AG04450 (cell line): ENCODE results near the gene CA11. TPM values are rescaled to one million over a fixed set of nuclear protein-coding genes. Genes with fewer than 3 reads are reported as not detected.

Source experiments
- CTCF ChIA-PET: fragments of 300-600, 350-600 bp; formaldehyde crosslinking; extraction: SDS; loops from one replicate; lab custom pipeline; 2022; ENCODE audit warnings: antibody characterized with exemption, inconsistent platforms; lab: Charles Lee
- POLR2A ChIA-PET: fragments of 350-600 bp; formaldehyde crosslinking; extraction: SDS; loops from one replicate; lab custom pipeline; 2021; ENCODE audit warnings: antibody characterized with exemption, inconsistent platforms; lab: Yijun Ruan, JAX
- DNase-seq: peaks from one replicate; pipeline ENCODE4 v3.0.0-alpha.2; 2011; ENCODE audit warnings: low read depth, low spot score
- H3K27ac ChIP-seq: one replicate; pipeline ENCODE4 v1.5.1; 2012; ENCODE audit warnings: low read depth, low read length, control low read depth
- H3K27me3 ChIP-seq: one replicate; pipeline ENCODE4 v1.6.0; 2012; ENCODE audit warnings: low read length; ENCODE audit not compliant: control insufficient read depth, insufficient read depth
- H3K4me3 ChIP-seq: 2 replicates; pipeline ENCODE4 v1.5.1; 2011; ENCODE audit warnings: mild to moderate bottlenecking, low read depth, low read length, control low read depth
- H3K9me3 ChIP-seq: 2 replicates; pipeline ENCODE4 v1.5.1; 2012; ENCODE audit warnings: low read length; ENCODE audit not compliant: control insufficient read depth, insufficient read depth
- CTCF ChIP-seq: IDR thresholded peaks from 2 replicates; pipeline ENCODE4 v1.5.1; 2011; ENCODE audit warnings: low read depth, low read length, control low read depth, inconsistent platforms
- polyA plus RNA-seq: library from polyadenylated mRNA; depleted of rRNA; stranded (reverse); fragments of >200 nt; gene quantifications from 2 replicates; pipeline ENCODE4 v1.2.3, GENCODE V29; 2011

The CA11 gene
- polyA plus RNA-seq, 1 experiment = 3.7 TPM

DNA sequence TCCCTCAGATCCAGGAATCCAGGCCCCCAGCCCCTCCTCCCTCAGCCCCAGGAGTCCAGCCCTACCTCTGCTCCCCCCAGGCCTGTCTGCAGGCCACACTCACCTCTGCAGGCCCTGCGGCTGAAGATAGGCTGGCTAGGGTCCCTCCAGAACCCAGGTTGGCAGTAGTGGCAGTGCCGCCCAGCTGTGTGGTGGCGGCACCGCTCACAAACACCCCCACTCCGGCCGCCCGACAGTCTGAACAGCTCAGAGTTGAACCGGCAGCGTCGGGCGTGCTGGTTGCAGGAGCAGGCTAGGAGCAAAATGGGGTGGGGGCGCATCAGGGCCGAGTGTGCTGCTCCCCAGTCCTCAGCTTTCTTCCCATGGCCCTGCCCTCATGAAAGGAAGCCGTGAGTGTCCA is 18.5 kb upstream of the CA11 start:
- no peak overlapping the region for H3K4me3 ChIP-seq
- no peaks in the 10 kb centered on the region for H3K27me3 ChIP-seq
- TF ChIP-seq CTCF = no peak
- CTCF ChIA-PET = interaction anchor here (4.8 kb wide), 1 partner anchor 11 kb away, joined by 22 read pairs; no protein-coding TSS in a partner anchor
- no peaks in the 10 kb centered on the region for H3K9me3 ChIP-seq
- POLR2A ChIA-PET = interaction anchor here (0.6 kb wide), 1 partner anchor 56 kb away, joined by 3 read pairs; no protein-coding TSS in a partner anchor
- no peak for DNase-seq
- no peak overlapping the region for H3K27ac ChIP-seq

DNA sequence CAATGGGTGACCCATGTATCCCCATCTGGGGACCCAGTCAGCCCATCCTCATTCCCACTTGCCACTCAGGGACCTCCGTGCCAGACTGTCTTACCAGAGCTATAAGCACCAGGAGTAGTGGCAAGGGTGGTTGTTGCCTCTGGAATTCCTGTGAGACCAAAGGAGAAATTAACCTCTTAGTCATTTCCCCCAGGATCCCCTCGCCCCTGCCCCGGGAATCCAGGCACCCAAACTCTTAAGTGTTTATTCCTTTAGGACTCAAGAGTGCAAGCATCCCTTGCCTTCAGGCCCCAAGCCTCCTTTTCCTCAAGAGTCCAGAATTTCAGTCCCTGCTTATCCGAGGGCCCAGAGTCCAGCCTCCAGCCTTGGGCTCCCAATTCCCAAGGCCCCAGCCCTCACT is 17.7 kb upstream of the CA11 start:
- no peaks in the 10 kb centered on the region for H3K27me3 ChIP-seq
- ChIA-PET POLR2A (no interaction called here), CTCF (interaction anchor here (4.8 kb wide), 1 partner anchor 11 kb away, joined by 22 read pairs; no protein-coding TSS in a partner anchor)
- no peak overlapping the region for H3K27ac ChIP-seq
- no peak for TF ChIP-seq CTCF
- DNase-seq = no peak
- H3K4me3 ChIP-seq = no peak overlapping the region
- no peaks in the 10 kb centered on the region for H3K9me3 ChIP-seq

GRCh38 chr19:48661711-48662090 is 15.7 kb upstream of the CA11 start:
- no peak for TF ChIP-seq CTCF
- Histone ChIP-seq H3K27ac (no peak overlapping the region), H3K27me3 (no peaks in the 10 kb centered on the region), H3K4me3 (no peak overlapping the region), H3K9me3 (no peaks in the 10 kb centered on the region)
- ChIA-PET POLR2A (no interaction called here), CTCF (interaction anchor here (1.0 kb wide), 1 partner anchor 14 kb away, joined by 3 read pairs; no protein-coding TSS in a partner anchor)
- no peak for DNase-seq

GRCh38 chr19:48660852-48661710 is 15.1 kb upstream of the CA11 start:
- CTCF ChIA-PET = interaction anchor here (1.0 kb wide), 1 partner anchor 15 kb away, joined by 3 read pairs; no protein-coding TSS in a partner anchor
- no peak for TF ChIP-seq CTCF
- H3K27me3 ChIP-seq = no peaks in the 10 kb centered on the region
- POLR2A ChIA-PET = no interaction called here
- H3K9me3 ChIP-seq = no peaks in the 10 kb centered on the region
- DNase-seq = no peak
- no peak overlapping the region for H3K27ac ChIP-seq
- H3K4me3 ChIP-seq = no peak overlapping the region

- POLR2A ChIA-PET = no interaction called here
- no peak for DNase-seq
- CTCF ChIA-PET = no interaction called here
- Histone ChIP-seq H3K9me3 (no peaks in the 10 kb centered on the region), H3K4me3 (no peak overlapping the region), H3K27ac (no peak overlapping the region), H3K27me3 (no peaks in the 10 kb centered on the region)
- no peak for TF ChIP-seq CTCF
Measured at GRCh38 chr19:48659768-48660167, 13.8 kb upstream of the CA11 start.
